ENCODE data around the gene ANKRD55. TPM values are rescaled to one million over a fixed set of nuclear protein-coding genes. Genes with fewer than 3 reads are reported as not detected.
"Not testable (repeated sequence)": the region's sequence is repeated elsewhere in the genome, so short reads cannot be mapped to it uniquely, and the experiment has no call there.

The ANKRD55 gene
- total RNA-seq, 2 experiments from 2014 or later = 3.7 to 5.7 TPM

DNA sequence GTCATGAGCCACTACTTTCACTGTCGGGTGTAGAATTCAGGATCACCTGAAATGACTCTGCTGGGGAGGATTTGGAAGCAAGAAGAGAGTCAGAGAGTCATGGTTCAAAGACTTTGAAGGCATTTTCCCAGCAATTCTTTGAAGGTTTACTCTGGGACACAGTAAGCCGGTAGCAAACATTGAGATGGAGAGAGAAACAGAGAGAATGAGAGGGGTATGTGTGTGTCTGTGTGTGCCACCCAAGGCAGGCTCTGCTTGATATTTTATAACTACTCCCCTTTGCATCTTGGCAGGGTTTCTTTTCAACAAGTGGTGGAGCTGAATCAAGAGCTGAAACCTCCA, 89.8 kb downstream of the ANKRD55 start:
- H3K4me1 Mint-ChIP-seq = peaks cover 72% of the 10 kb centered on the region
- no peak for DNase-seq
- no peaks in the 10 kb centered on the region for H3K27me3 Mint-ChIP-seq
- H3K9me3 Mint-ChIP-seq (ENCODE audit: low read depth) = no peaks in the 10 kb centered on the region
- ATAC-seq = peak; percentile 4
- peak overlapping the region; percentile 11 for H3K4me3 Mint-ChIP-seq
- H3K27ac Mint-ChIP-seq = peak overlapping the region; percentile 75
- peaks cover 5% of the 10 kb centered on the region for H3K36me3 Mint-ChIP-seq (ENCODE audit: low read depth)
- ChIA-PET CTCF (interaction anchor here (0.7 to 2.1 kb wide), 2 partner anchors 10 to 12 kb away, joined by 3 to 6 read pairs; no protein-coding TSS in a partner anchor), POLR2A (interaction anchor here (1.1 kb wide), 1 partner anchor 166 kb away, joined by 4 read pairs; no protein-coding TSS in a partner anchor)
- intact Hi-C loops (cut with DNase I, micrococcal nuclease) = loop anchor here in 1 of 2 experiments (2.0 kb wide), 1 partner anchor 17 kb away; no protein-coding TSS in a partner anchor

DNA sequence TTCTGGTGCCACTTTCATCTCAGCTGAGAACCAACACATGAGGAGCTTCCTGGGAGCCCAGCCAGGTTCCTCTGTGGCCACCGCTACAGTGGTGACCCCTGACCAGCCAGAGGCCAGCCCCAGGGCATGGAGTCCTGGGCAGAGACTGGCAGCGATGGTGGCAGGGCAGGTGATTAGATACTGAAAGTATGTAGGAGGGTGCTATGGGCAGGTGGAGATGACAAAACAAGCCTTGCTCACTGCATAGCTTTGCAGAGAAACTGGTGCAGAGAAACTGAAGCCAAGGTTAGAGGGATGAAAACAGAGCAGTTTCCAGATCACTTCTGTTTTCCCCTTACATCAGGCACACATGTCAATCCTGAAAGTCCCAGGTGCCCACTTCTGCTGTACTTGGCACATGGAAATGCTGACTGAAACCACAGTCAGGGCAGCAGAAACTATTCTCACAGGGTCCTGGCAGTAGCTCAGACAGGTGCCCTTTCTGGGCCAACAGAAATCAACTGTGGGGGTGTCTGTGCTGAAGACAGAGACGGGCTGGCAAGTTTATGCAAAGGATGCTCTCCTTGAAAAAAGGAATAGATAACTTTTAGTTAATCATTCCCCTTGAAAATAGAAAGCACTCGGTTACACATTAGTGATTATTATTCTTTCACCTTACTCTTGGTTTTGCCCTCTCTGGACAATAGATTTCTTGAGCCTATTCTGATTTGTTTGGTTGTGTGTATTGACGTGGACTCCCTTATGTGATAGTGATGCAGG, 90.3 kb downstream of the ANKRD55 start:
- Mint-ChIP-seq H3K4me1 (peaks cover 70% of the 10 kb centered on the region), H3K36me3 (ENCODE audit: low read depth) (peaks cover 5% of the 10 kb centered on the region), H3K27ac (peak overlapping the region; percentile 75), H3K4me3 (peak overlapping the region; percentile 11), H3K27me3 (no peaks in the 10 kb centered on the region), H3K9me3 (ENCODE audit: low read depth) (no peaks in the 10 kb centered on the region)
- CTCF ChIA-PET = interaction anchor here (0.6 to 1.3 kb wide), 5 partner anchors 9 to 168 kb away, joined by 3 read pairs; no protein-coding TSS in a partner anchor
- intact Hi-C loops (cut with DNase I, micrococcal nuclease) = loop anchor here in 1 of 2 experiments (2.0 kb wide), 1 partner anchor 16 kb away; no protein-coding TSS in a partner anchor
- POLR2A ChIA-PET = interaction anchor here (1.1 kb wide), 2 partner anchors 18 to 165 kb away, joined by 3 to 4 read pairs; no protein-coding TSS in a partner anchor
- ATAC-seq = peak; percentile 84
- DNase-seq = peak; percentile 50

DNA sequence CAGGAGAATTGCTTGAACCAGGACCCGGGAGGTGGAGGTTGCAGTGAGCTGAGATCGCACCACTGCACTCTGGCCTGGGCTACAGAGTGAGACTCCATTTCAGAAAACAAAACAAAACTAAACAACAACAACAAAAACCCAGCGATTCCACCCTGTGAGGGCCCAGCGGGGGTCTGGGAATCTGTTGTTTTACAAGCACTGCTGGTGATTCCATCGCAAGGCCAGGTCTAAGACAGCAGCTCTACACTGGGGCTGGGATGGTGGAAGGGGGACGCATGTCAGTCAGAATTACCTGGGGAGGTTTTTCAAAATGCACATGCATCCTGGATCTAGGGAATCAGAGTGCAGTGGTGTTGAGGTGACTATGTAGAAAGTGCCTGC, 90.9 kb downstream of the ANKRD55 start:
- Mint-ChIP-seq H3K9me3 (ENCODE audit: low read depth) (no peaks in the 10 kb centered on the region), H3K4me3 (peak overlapping the region; percentile 2), H3K4me1 (peaks cover 70% of the 10 kb centered on the region), H3K27me3 (no peaks in the 10 kb centered on the region), H3K36me3 (ENCODE audit: low read depth) (peaks cover 5% of the 10 kb centered on the region), H3K27ac (peak overlapping the region; percentile 75)
- intact Hi-C loops (cut with DNase I, micrococcal nuclease) = loop anchor here in 1 of 2 experiments (2.0 kb wide), 1 partner anchor 15 kb away; no protein-coding TSS in a partner anchor
- POLR2A ChIA-PET = interaction anchor here (1.1 kb wide), 2 partner anchors 18 to 165 kb away, joined by 3 to 4 read pairs; no protein-coding TSS in a partner anchor
- no peak for ATAC-seq
- CTCF ChIA-PET = interaction anchor here (0.6 to 1.3 kb wide), 6 partner anchors 8 to 168 kb away, joined by 3 read pairs; no protein-coding TSS in a partner anchor
- no peak for DNase-seq

DNA sequence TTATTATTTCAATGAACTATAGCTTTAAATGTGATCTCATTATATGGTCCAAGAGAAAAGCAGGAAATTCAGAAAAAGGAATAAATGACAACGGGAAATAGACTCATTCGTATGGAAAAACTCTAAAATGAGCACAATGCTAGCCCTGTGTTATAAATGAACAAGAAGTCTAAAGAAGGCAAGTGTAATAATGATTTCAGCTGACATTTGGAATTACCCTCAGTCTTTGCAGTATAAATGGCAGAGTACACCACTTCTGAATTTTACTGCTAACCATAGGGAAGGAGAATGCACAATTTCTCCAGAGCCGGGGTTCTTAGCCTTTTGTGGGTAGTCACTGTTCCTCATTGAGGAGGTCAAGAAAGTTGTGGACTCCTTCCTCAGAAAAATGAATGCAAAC, 93.1 kb downstream of the ANKRD55 start:
- Mint-ChIP-seq H3K4me3 (no peak overlapping the region), H3K36me3 (ENCODE audit: low read depth) (peaks cover 5% of the 10 kb centered on the region), H3K9me3 (ENCODE audit: low read depth) (no peaks in the 10 kb centered on the region), H3K27ac (no peak overlapping the region), H3K27me3 (no peaks in the 10 kb centered on the region), H3K4me1 (peaks cover 70% of the 10 kb centered on the region)
- no peak for DNase-seq
- ChIA-PET POLR2A (no interaction called here), CTCF (interaction anchor here (1.4 kb wide), 1 partner anchor 16 kb away, joined by 4 read pairs; no protein-coding TSS in a partner anchor)
- no peak for ATAC-seq
- intact Hi-C loops (cut with DNase I, micrococcal nuclease) = no loop called here

DNA sequence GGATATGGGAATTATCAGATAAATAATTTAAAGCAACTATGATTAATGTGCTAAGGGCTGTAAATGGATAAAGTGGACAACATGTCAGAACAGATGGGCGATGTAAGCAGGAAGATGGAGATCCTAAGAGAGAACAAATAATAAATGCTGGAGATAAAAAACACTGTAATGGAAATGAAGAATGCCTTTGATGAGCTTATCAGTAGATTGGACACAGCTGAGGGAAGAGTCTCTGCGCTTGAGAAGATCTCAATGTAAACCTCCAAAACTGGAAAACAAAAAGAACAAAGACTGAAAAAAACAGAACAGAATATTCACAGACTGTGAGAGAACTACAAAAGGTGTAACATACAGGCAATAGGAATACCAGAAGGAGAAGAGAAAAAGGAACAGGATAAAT, 102.5 kb downstream of the ANKRD55 start:
- Mint-ChIP-seq H3K9me3 (ENCODE audit: low read depth) (peaks cover 2% of the 10 kb centered on the region), H3K36me3 (ENCODE audit: low read depth) (peaks cover 11% of the 10 kb centered on the region), H3K27ac (no peak overlapping the region), H3K4me1 (peaks cover 58% of the 10 kb centered on the region), H3K4me3 (no peak overlapping the region), H3K27me3 (no peaks in the 10 kb centered on the region)
- POLR2A ChIA-PET = interaction anchor here (0.7 kb wide), 1 partner anchor 908 kb away, joined by 5 read pairs; no protein-coding TSS in a partner anchor
- ATAC-seq (no peak), DNase-seq (no peak)
- CTCF ChIA-PET = interaction anchor here (1.4 kb wide), 1 partner anchor 14 kb away, joined by 8 read pairs; no protein-coding TSS in a partner anchor
- intact Hi-C loops (cut with DNase I, micrococcal nuclease) = no loop called here

DNA sequence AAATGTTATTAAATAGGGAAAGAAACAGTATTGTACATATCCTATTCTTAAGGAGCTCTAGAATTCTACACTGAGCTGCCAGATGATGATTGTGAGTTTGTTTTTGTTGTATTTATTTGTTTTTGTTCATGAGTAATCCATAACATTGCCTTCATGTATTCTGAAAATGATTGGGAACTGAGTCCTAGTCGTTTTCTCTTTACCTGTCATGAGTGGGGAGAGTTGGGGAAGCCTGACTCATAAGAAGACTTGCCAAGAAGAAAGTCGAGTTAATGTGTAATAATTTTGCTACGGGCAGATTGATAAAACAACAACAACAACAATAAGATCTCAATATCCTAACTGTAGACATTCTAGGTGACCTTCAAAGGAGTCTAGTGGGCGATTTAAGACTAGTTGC, 103.8 kb downstream of the ANKRD55 start:
- peak; percentile 8 for ATAC-seq
- no peak overlapping the region for H3K4me3 Mint-ChIP-seq
- peaks cover 58% of the 10 kb centered on the region for H3K4me1 Mint-ChIP-seq
- H3K27ac Mint-ChIP-seq = peak overlapping the region; percentile 58
- CTCF ChIA-PET = no interaction called here
- intact Hi-C loops (cut with DNase I, micrococcal nuclease) = loop anchor here in 1 of 2 experiments (2.0 kb wide), 1 partner anchor 20 kb away; no protein-coding TSS in a partner anchor
- POLR2A ChIA-PET = no interaction called here
- peaks cover 11% of the 10 kb centered on the region for H3K36me3 Mint-ChIP-seq (ENCODE audit: low read depth)
- H3K9me3 Mint-ChIP-seq (ENCODE audit: low read depth) = peaks cover 2% of the 10 kb centered on the region
- no peak for DNase-seq
- no peaks in the 10 kb centered on the region for H3K27me3 Mint-ChIP-seq

DNA sequence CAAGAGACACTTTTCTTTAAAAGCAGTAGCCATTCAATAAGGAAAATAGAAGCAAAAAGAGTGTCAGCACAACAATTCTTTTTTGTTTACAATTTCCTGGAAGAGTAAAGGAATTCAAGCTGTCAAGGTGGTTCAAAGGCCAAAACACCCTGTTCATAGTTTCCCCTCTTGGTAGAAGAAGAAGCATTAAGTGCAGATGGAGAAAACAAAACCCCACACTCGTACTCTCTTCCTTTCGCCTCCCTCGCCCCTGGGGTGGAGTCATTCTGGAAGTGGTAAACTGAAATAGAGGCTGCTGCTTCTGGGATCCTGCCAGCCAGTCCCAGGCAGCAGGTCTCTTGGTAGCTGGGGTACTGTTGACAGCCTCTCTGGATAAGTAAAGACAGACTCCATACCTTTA, 105.0 kb downstream of the ANKRD55 start:
- peak overlapping the region; percentile 38 for H3K4me3 Mint-ChIP-seq
- ATAC-seq (peak; percentile 81), DNase-seq (peak; percentile 78)
- CTCF ChIA-PET = interaction anchor here (1.1 to 3.1 kb wide), 2 partner anchors 13 to 20 kb away, joined by 3 to 14 read pairs; no protein-coding TSS in a partner anchor
- no peaks in the 10 kb centered on the region for H3K27me3 Mint-ChIP-seq
- H3K36me3 Mint-ChIP-seq (ENCODE audit: low read depth) = peaks cover 11% of the 10 kb centered on the region
- H3K4me1 Mint-ChIP-seq = peaks cover 62% of the 10 kb centered on the region
- H3K9me3 Mint-ChIP-seq (ENCODE audit: low read depth) = peaks cover 2% of the 10 kb centered on the region
- intact Hi-C loops (cut with DNase I, micrococcal nuclease) = loop anchor here in 1 of 2 experiments (2.0 kb wide), 1 partner anchor 21 kb away; no protein-coding TSS in a partner anchor
- H3K27ac Mint-ChIP-seq = peak overlapping the region; percentile 95
- POLR2A ChIA-PET = interaction anchor here (0.5 kb wide), 1 partner anchor 165 kb away, joined by 6 read pairs; no protein-coding TSS in a partner anchor

DNA sequence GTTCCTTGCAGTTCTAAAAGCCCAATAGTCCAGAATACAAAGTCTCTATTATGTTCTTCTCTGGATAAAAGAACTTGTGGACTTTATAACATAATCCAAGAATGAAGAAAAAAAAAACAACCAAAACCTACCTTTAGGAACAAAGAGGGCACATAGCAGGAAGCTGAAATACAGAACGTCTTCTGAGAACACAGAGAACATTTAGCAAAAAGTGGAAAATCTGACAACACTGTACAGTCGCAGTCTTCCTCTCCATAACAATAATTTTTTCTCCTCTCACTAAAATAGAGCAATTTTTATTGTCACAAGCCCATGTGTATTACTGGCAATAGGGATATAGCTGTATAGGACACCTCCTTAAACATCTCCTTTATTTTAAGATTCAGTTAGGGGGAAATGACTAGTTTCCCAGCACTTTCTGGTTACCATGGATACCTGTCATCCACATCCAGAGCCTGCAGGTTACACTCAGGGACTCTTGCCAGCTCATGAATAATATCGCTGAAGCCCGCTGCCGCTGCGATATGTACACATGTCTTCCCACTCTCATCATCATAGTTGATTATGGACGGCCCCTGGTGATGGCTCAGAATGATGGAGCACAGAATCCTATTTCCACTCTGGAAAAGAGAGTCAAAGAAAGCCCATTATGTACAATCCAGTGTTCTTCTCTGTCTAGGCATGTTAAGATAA, 106.5 kb downstream of the ANKRD55 start:
- H3K27me3 Mint-ChIP-seq = no peaks in the 10 kb centered on the region
- POLR2A ChIA-PET = interaction anchor here (0.6 to 1.4 kb wide), 3 partner anchors 20 to 137 kb away, joined by 5 to 8 read pairs (median 7); no protein-coding TSS in a partner anchor

DNA sequence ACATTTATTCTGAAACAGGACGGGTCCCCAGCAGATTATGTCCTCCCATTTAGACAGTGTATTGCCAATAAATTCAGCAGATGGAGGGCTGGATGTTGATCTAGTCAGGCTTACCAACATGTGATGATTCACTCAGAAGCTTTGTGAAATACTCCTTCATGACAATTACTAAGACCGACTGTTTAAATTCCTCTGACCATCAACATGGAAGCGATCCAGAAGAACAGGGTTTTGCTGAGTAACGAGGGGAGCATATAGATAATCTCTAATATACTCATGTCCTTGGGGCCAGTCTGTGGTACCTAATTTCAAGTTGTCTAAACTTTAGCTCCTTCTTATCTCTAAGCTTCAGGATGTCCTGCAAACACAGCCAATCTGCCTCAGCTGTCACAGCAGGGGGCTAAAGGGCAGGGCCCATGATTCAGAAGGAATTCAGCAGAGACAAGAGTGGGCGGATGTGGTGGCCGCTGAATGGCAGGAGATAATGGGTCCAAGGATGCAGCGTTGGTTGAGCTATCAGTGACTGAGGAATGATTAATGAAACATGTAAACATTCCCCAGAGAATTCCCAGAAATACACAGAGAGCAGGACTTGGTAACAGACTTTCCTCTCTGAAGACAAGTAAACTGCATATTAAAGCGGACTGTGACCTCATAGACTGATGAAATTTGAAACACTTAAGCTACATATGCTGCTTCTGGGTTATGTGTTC, 109.4 kb downstream of the ANKRD55 start:
- H3K36me3 Mint-ChIP-seq (ENCODE audit: low read depth) = no peaks in the 10 kb centered on the region
- CTCF ChIA-PET = interaction anchor here (1.2 to 1.5 kb wide), 2 partner anchors 16 to 77 kb away, joined by 4 to 8 read pairs; no protein-coding TSS in a partner anchor
- no peak for DNase-seq
- peak overlapping the region; percentile 0 for H3K27ac Mint-ChIP-seq
- ATAC-seq = peak; percentile 31
- no peak overlapping the region for H3K4me3 Mint-ChIP-seq
- no peaks in the 10 kb centered on the region for H3K9me3 Mint-ChIP-seq (ENCODE audit: low read depth)
- intact Hi-C loops (cut with DNase I, micrococcal nuclease) = no loop called here
- POLR2A ChIA-PET = no interaction called here
- H3K27me3 Mint-ChIP-seq = no peaks in the 10 kb centered on the region
- H3K4me1 Mint-ChIP-seq = peaks cover 44% of the 10 kb centered on the region

More for the DNA sequence above, 106.5 kb downstream of the ANKRD55 start:
- Mint-ChIP-seq H3K4me1 (peaks cover 57% of the 10 kb centered on the region), H3K4me3 (peak overlapping the region; percentile 63), H3K9me3 (ENCODE audit: low read depth) (peaks cover 2% of the 10 kb centered on the region), H3K27ac (peak overlapping the region; percentile 95), H3K36me3 (ENCODE audit: low read depth) (peaks cover 11% of the 10 kb centered on the region)
- intact Hi-C loops (cut with DNase I, micrococcal nuclease) = loop anchor here (2.0 kb wide), 2 partner anchors 16 to 22 kb away; no protein-coding TSS in a partner anchor
- CTCF ChIA-PET = interaction anchor here (0.7 to 3.1 kb wide), 11 partner anchors 10 to 1330 kb away, joined by 3 to 14 read pairs (median 3); no protein-coding TSS in a partner anchor
- ATAC-seq (peak; percentile 70), DNase-seq (peak; percentile 66)

DNA sequence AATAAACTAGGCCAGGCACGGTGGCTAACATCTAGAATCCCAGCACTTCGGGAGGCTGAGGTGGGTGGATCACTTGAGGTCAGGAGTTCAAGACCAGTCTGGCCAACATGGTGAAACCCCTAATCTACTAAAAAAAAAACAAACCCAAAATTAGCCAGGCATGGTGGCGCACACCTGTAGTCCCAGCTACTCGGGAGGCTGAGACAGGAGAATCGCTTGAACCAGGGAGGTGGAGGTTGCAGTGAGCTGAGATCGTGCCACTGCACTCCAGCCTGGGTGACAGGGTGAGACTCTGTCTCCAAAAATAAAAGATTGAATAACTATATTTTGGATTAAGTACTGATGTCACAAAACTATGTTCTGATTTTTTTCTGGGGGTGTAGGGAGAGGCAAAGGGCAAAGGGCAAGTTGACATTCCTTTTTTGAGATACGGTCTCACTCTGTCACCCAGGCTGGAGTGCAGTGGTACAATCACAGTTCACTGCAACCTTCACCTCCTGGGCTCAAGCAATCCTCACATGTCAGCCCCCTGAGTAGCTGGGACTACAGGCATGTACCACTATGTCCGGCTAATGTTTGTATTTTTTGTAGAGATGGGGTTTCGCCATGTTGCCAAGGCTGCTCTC, 110.7 kb downstream of the ANKRD55 start:
- H3K9me3 Mint-ChIP-seq (ENCODE audit: low read depth); ATAC-seq; DNase-seq; H3K27ac Mint-ChIP-seq; H3K36me3 Mint-ChIP-seq (ENCODE audit: low read depth); intact Hi-C loops (cut with DNase I, micrococcal nuclease); H3K27me3 Mint-ChIP-seq; H3K4me3 Mint-ChIP-seq: not testable (repeated sequence)
- peaks cover 32% of the 10 kb centered on the region for H3K4me1 Mint-ChIP-seq
- ChIA-PET POLR2A (interaction anchor here (0.6 kb wide), 1 partner anchor 900 kb away, joined by 6 read pairs; no protein-coding TSS in a partner anchor), CTCF (interaction anchor here (0.7 kb wide), 2 partner anchors 15 to 425 kb away, joined by 3 read pairs; no protein-coding TSS in a partner anchor)

Data from activated CD4-positive, alpha-beta T cell treated with anti-CD3 and anti-CD28 coated beads for 36 hours (primary cell).